Measurements from ENCODE around the gene SCTR. TPM values are rescaled to one million over a fixed set of nuclear protein-coding genes. Genes with fewer than 3 reads are reported as not detected.

Gene SCTR
- total and polyA plus RNA-seq, 11 donors, result 0.28 to 2.2 (median 0.44) TPM; not detected in 2

DNA sequence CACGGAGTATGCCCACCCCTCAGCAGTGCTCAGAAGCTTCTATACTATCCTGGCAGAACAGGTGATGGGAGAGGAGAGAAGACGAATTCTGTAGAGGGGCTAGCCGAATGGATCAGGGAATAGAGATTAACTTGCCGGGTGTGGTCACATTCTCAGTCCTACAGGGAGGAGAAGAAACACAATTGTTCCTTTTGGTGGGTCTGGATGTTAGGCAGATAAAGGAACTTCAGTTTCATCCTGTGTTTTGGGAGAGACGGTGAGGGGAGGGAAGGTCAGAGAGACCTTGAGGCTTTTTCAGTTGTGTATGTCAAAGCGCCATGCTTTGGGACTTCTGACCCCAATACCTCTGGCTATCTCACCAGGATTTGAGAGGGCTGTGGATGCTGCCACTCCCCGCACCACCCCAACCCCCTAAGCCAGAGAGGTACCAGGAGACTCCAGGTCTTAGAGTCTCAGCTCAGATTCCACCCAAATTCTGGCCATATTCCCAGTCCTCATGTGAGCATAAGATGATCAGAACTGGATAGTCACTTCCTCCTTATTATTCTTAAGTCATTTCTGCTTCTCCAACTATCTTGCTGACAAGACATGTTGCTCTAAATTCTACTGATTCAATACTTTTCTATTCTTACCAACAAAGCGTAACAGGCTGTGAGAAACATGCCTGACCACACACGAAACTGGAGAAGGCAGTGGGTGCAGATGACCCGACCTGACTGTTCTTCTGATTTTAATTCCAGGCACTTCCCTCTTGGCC is 94.9 kb downstream of the SCTR start:
- DNase-seq (no peak), ATAC-seq (peak in 2 of 4 donors; percentile 4 to 34)
- peak overlapping the region in 4 of 12 donors; percentile 13 to 81 (median 44) for H3K27ac ChIP-seq
- no peak for TF ChIP-seq POLR2A (IDR thresholded peaks at IDR 0.05)
- TF ChIP-seq, protein P1, sequence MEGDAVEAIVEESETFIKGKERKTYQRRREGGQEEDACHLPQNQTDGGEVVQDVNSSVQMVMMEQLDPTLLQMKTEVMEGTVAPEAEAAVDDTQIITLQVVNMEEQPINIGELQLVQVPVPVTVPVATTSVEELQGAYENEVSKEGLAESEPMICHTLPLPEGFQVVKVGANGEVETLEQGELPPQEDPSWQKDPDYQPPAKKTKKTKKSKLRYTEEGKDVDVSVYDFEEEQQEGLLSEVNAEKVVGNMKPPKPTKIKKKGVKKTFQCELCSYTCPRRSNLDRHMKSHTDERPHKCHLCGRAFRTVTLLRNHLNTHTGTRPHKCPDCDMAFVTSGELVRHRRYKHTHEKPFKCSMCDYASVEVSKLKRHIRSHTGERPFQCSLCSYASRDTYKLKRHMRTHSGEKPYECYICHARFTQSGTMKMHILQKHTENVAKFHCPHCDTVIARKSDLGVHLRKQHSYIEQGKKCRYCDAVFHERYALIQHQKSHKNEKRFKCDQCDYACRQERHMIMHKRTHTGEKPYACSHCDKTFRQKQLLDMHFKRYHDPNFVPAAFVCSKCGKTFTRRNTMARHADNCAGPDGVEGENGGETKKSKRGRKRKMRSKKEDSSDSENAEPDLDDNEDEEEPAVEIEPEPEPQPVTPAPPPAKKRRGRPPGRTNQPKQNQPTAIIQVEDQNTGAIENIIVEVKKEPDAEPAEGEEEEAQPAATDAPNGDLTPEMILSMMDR (IDR thresholded peaks at IDR 0.05), result no peak
- H3K36me3 ChIP-seq, result no peaks in the 10 kb centered on the region
- H3K9me3 ChIP-seq, result no peaks in the 10 kb centered on the region
- peaks cover 0 to 56% (median 11%) of the 10 kb centered on the region in 12 donors for H3K4me1 ChIP-seq
- 75 to 85% (median 84%) methylated on average over 10 of the region's 10 CpGs for WGBS, 4 donors
- peaks cover 0 to 23% (median 0%) of the 10 kb centered on the region in 9 donors for H3K27me3 ChIP-seq
- intact Hi-C loops (cut with DNase I), result loop anchor here in 1 of 10 donors (5.0 kb wide), 1 partner anchor 33 kb away; no protein-coding TSS in a partner anchor
- no peak overlapping the region for H3K4me3 ChIP-seq

DNA sequence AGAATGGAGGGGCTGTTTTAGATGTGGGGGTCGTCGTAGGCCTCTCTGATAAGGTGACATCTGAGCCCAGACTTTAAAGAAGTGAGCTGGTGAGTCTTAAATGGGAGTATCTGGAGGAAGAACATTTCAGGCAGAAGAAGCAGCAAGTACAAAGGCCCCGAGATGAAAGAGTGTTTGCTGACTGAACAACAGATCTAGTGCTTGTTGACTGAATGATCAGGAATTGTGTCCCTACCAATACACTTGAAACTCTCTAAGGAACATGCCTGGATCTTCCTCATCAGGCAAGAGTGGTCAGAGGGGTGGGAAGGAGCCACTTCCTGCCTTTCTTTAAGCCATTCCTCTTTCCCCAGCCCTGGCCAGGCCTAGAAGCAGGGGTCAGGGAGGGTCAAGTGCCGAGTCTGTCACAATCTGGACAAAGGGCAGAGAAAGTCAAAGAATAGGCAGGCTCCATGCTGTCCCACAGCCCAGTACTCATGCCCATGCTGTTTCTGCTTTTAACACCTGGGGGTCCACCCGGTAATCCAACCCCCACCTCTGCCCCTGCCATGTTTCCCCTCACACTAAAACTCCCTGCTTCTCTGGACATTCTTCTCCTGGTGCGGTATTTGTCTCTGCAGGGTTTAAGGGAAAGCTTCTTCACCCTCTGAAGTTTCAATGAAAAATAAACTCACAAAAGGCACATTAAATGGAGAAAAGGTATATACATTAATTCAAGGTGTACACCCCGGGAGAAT is 95.6 kb downstream of the SCTR start:
- TF ChIP-seq POLR2A (IDR thresholded peaks at IDR 0.05), result no peak
- TF ChIP-seq, protein P1 (IDR thresholded peaks at IDR 0.05), result no peak
- Histone ChIP-seq H3K36me3 (no peaks in the 10 kb centered on the region), H3K4me1 (peaks cover 0 to 56% (median 11%) of the 10 kb centered on the region in 12 donors), H3K9me3 (no peaks in the 10 kb centered on the region), H3K4me3 (no peak overlapping the region), H3K27ac (peak overlapping the region in 3 of 12 donors; percentile 31 to 81 (median 46)), H3K27me3 (peaks cover 0 to 23% (median 0%) of the 10 kb centered on the region in 9 donors)
- intact Hi-C loops (cut with DNase I), result loop anchor here in 1 of 10 donors (5.0 kb wide), 1 partner anchor 34 kb away; no protein-coding TSS in a partner anchor
- peak in 2 of 5 donors; percentile 44 to 56 for DNase-seq
- WGBS, 4 donors, result 81 to 90% (median 85%) methylated on average over 7 of the region's 7 CpGs
- ATAC-seq, result peak; percentile 9 to 36 (median 22)

DNA sequence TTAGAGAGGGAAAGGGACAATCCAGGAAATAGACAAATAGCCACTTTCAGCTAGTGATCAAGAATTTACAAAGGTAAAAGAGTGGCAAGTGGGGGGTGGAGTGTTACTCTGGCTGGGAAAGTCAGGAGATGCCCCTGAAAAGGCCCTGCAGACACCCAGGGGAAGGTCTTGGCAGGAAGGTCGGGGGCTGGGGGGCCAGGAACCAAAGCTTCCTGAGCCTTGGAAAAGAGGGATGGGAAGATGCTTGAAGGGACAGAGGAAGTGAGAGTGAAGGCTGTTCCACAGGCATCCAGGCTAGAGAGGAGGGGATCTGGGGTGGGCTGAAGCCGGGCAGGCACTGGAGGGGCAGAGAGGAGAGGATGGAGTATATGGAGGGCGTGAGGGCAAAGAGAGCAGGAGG is 96.5 kb downstream of the SCTR start:
- Histone ChIP-seq H3K4me3 (no peak overlapping the region), H3K9me3 (no peaks in the 10 kb centered on the region), H3K4me1 (peaks cover 0 to 56% (median 10%) of the 10 kb centered on the region in 12 donors), H3K27ac (no peak overlapping the region), H3K36me3 (no peaks in the 10 kb centered on the region), H3K27me3 (peaks cover 0 to 16% (median 0%) of the 10 kb centered on the region in 9 donors)
- 87 to 93% (median 90%) methylated on average over 3 of the region's 3 CpGs for WGBS, 4 donors
- intact Hi-C loops (cut with DNase I), result loop anchor here in 1 of 10 donors (5.0 kb wide), 1 partner anchor 35 kb away; no protein-coding TSS in a partner anchor
- ATAC-seq, result no peak
- TF ChIP-seq, protein P1 (IDR thresholded peaks at IDR 0.05), result no peak
- no peak for TF ChIP-seq POLR2A (IDR thresholded peaks at IDR 0.05)
- no peak for DNase-seq

All from heart left ventricle (tissue), 16 donors.